HPDE6-E6E7 (cell line): ENCODE data around the gene CASS4.

Experiments
- DNase-seq: peaks from one replicate; pipeline ENCODE4 v3.0.0; 2011; ENCODE audit warnings: missing footprints; ENCODE audit errors: extremely low spot score

CASS4 gene

GRCh38 chr20:56445130-56445529 lies 33.1 kb downstream of the CASS4 start:
- DNase-seq, result no peak

GRCh38 chr20:56445540-56445939 lies 33.5 kb downstream of the CASS4 start:
- DNase-seq, result no peak

GRCh38 chr20:56447227-56447626 lies 35.2 kb downstream of the CASS4 start:
- no peak for DNase-seq

GRCh38 chr20:56449459-56449858 lies 37.4 kb downstream of the CASS4 start:
- DNase-seq, result no peak

- DNase-seq, result no peak
Measured at GRCh38 chr20:56451056-56451765, 39.2 kb downstream of the CASS4 start.

- DNase-seq, result no peak
Measured at GRCh38 chr20:56453352-56453751, 41.3 kb downstream of the CASS4 start.

- DNase-seq, result no peak
Measured at GRCh38 chr20:56454754-56455153, 42.7 kb downstream of the CASS4 start.

GRCh38 chr20:56458206-56458821 lies 46.3 kb downstream of the CASS4 start:
- DNase-seq, result no peak

- no peak for DNase-seq
Measured at GRCh38 chr20:56460459-56460858, 48.4 kb downstream of the CASS4 start.

GRCh38 chr20:56461576-56461975 lies 49.5 kb downstream of the CASS4 start:
- no peak for DNase-seq

GRCh38 chr20:56463428-56463827 lies 51.4 kb downstream of the CASS4 start:
- DNase-seq, result no peak

- DNase-seq, result no peak
Measured at GRCh38 chr20:56465997-56466396, 53.9 kb downstream of the CASS4 start.

- no peak for DNase-seq
Measured at GRCh38 chr20:56467968-56468315, 55.9 kb downstream of the CASS4 start.

- DNase-seq, result peak; percentile 98
Measured at GRCh38 chr20:56468316-56469076, 56.4 kb downstream of the CASS4 start, which contains the start of gene RTF2. RTF2 (plus strand) TSS chr20:56468627; CDS start chr20:56468698, 71 bp downstream.

- no peak for DNase-seq
Measured at GRCh38 chr20:56469077-56469449, 57.0 kb downstream of the CASS4 start.

GRCh38 chr20:56483970-56484369 lies 71.9 kb downstream of the CASS4 start:
- no peak for DNase-seq

GRCh38 chr20:56487216-56487615 lies 75.2 kb downstream of the CASS4 start:
- DNase-seq, result no peak

- DNase-seq, result no peak
Measured at GRCh38 chr20:56488566-56488965, 76.5 kb downstream of the CASS4 start.

GRCh38 chr20:56501116-56501515 lies 89.1 kb downstream of the CASS4 start:
- DNase-seq, result no peak

GRCh38 chr20:56503916-56504315 lies 91.9 kb downstream of the CASS4 start:
- DNase-seq, result no peak

- no peak for DNase-seq
Measured at GRCh38 chr20:56504373-56505005, 92.4 kb downstream of the CASS4 start.

GRCh38 chr20:56506103-56506502 lies 94.0 kb downstream of the CASS4 start:
- no peak for DNase-seq
